Psoas muscle (tissue), 8 donors: ENCODE data around the gene TSHZ2. TPM values are rescaled to one million over a fixed set of nuclear protein-coding genes. Genes with fewer than 3 reads are reported as not detected.

ENCODE experiments used
- ATAC-seq, 4 donors: fragments of 200-7000 bp; cut with Tn5 transposase; one replicate each; pipeline ENCODE4 v1.9.1; 2020; ENCODE audit warnings: moderate library complexity in 3 of 4, mild to moderate bottlenecking in 2 of 4
- DNase-seq, 2 donors: peaks; one replicate each; pipeline ENCODE4 v3.0.0-alpha.2; 2020
- H3K27ac ChIP-seq: fragments of 200-600 bp; one replicate; pipeline ENCODE4 v1.8.0; 2022
- H3K27me3 ChIP-seq, 3 donors: fragments of 200-600 bp in 1 of 3; one replicate each; pipeline versions ENCODE4 v1.6.1 to v1.8.0; 2013 to 2022; ENCODE audit warnings: low read length in 2 of 3, mild to moderate bottlenecking in 2 of 3, moderate library complexity in 1 of 3; ENCODE audit not compliant: insufficient read depth in 3 of 3
- H3K36me3 ChIP-seq, 2 donors: fragments of 200-600 bp in 1 of 2; one replicate each; pipeline versions ENCODE4 v1.6.1 to v1.8.0; 2013 to 2022; ENCODE audit warnings: low read depth in 1 of 2, mild to moderate bottlenecking in 1 of 2, moderate library complexity in 1 of 2; ENCODE audit not compliant: insufficient read depth in 1 of 2
- H3K4me1 ChIP-seq: fragments of 200-600 bp; one replicate; pipeline ENCODE4 v1.8.0; 2022
- H3K4me3 ChIP-seq: fragments of 200-600 bp; one replicate; pipeline ENCODE4 v1.8.0; 2022; ENCODE audit warnings: mild to moderate bottlenecking
- H3K9me3 ChIP-seq: fragments of 200-600 bp; one replicate; pipeline ENCODE4 v1.8.0; 2022
- CTCF ChIP-seq: fragments of 200-600 bp; IDR thresholded peaks from one replicate; pipeline ENCODE4 v1.8.0; 2022; ENCODE audit warnings: antibody characterized with exemption
- WGBS, 3 donors: extraction: QIAGEN DNeasy Blood & Tissue Kit; methylation state at CpG; one replicate each; pipeline versions ENCODE4 v1.1.6 to v1.1.7; 2013; 5-methylcytosine and 5-hydroxymethylcytosine counted together
- intact Hi-C, 2 donors: fragments of 100-400 bp; cut with DNase I; formaldehyde crosslinking; loops; one replicate each; pipeline versions ENCODE4 v1.11.0 to v1.14.2; 2022
- polyA plus RNA-seq, 3 donors: library from polyadenylated mRNA; stranded (reverse); fragments of 200-250 nt; gene quantifications; one replicate each; pipeline ENCODE4 v1.2.3, GENCODE V29; 2013
- total RNA-seq, 4 donors: library from RNA; stranded (reverse); fragmentation: NEBNext Ultra II Directional in 2 of 4; extraction: Animal tissue kit (Norgen Biotek cat#: 25700) in 2 of 4; gene quantifications; one replicate each; pipeline versions ENCODE4 v1.2.1 to v1.2.4, GENCODE V29; 2021 to 2023
- donor health status: healthy with polysubstance abuse.
- donor health status: DM: no; HTN: no; CAD: no; lungs with moderate emphysema.
- donor health status: Bipolar disorder and iron deficiency.
- donor health status: healthy.
- donor health status: DM: yes; HTN: yes; CAD: no.
- donor health status: DM: no; HTN: no; CAD: no.
- donor health status: DM: no; HTN: no; CAD: no.
- donor health status: DM: yes; HTN: yes; CAD: no.

The TSHZ2 gene
- total and polyA plus RNA-seq, 7 donors: 0.39 to 7.5 (median 1.9) TPM

- Histone ChIP-seq H3K27me3 (no peaks in the 10 kb centered on the region), H3K9me3 (peaks cover 4% of the 10 kb centered on the region), H3K4me1 (no peaks in the 10 kb centered on the region), H3K4me3 (no peak overlapping the region), H3K36me3 (no peaks in the 10 kb centered on the region), H3K27ac (no peak overlapping the region)
- intact Hi-C loops: no loop called here
- ATAC-seq (no peak), DNase-seq (no peak)
- 83 to 86% (median 85%) methylated on average over 2 of the region's 2 CpGs for WGBS, 3 donors
- TF ChIP-seq CTCF: no peak
Measured at GRCh38 chr20:53013183-53013582, 41.0 kb downstream of the TSHZ2 start.

- 46 to 56% (median 49%) methylated on average over 4 of the region's 4 CpGs for WGBS, 3 donors
- Histone ChIP-seq H3K27ac (no peak overlapping the region), H3K27me3 (no peaks in the 10 kb centered on the region), H3K9me3 (peaks cover 4% of the 10 kb centered on the region), H3K4me3 (no peak overlapping the region), H3K4me1 (no peaks in the 10 kb centered on the region), H3K36me3 (no peaks in the 10 kb centered on the region)
- ATAC-seq (no peak), DNase-seq (no peak)
- TF ChIP-seq CTCF: no peak
- intact Hi-C loops: no loop called here
Measured at GRCh38 chr20:53013847-53014246, 41.7 kb downstream of the TSHZ2 start.

- Histone ChIP-seq H3K4me3 (no peak overlapping the region), H3K36me3 (no peaks in the 10 kb centered on the region), H3K4me1 (no peaks in the 10 kb centered on the region), H3K27ac (no peak overlapping the region), H3K27me3 (no peaks in the 10 kb centered on the region), H3K9me3 (peaks cover 4% of the 10 kb centered on the region)
- 84 to 90% (median 88%) methylated on average over 2 of the region's 2 CpGs for WGBS, 3 donors
- intact Hi-C loops: no loop called here
- no peak for DNase-seq
- no peak for ATAC-seq
- TF ChIP-seq CTCF: no peak
Measured at GRCh38 chr20:53016071-53016470, 43.9 kb downstream of the TSHZ2 start.

- 86 to 92% (median 91%) methylated on average over 5 of the region's 5 CpGs for WGBS, 3 donors
- no peaks in the 10 kb centered on the region for H3K36me3 ChIP-seq
- no peak overlapping the region for H3K27ac ChIP-seq
- ATAC-seq (no peak), DNase-seq (no peak)
- TF ChIP-seq CTCF: no peak
- intact Hi-C loops: no loop called here
- no peaks in the 10 kb centered on the region for H3K4me1 ChIP-seq
- no peaks in the 10 kb centered on the region for H3K27me3 ChIP-seq
- H3K9me3 ChIP-seq: peaks cover 4% of the 10 kb centered on the region
- no peak overlapping the region for H3K4me3 ChIP-seq
Measured at GRCh38 chr20:53016534-53017042, 44.4 kb downstream of the TSHZ2 start.

- H3K36me3 ChIP-seq: no peaks in the 10 kb centered on the region
- DNase-seq (no peak), ATAC-seq (no peak)
- no peak overlapping the region for H3K4me3 ChIP-seq
- H3K9me3 ChIP-seq: peaks cover 4% of the 10 kb centered on the region
- H3K4me1 ChIP-seq: no peaks in the 10 kb centered on the region
- H3K27me3 ChIP-seq: no peaks in the 10 kb centered on the region
- intact Hi-C loops: no loop called here
- WGBS, 3 donors: 78 to 84% (median 81%) methylated on average over 4 of the region's 4 CpGs
- H3K27ac ChIP-seq: no peak overlapping the region
- TF ChIP-seq CTCF: no peak
Measured at GRCh38 chr20:53017206-53017605, 45.0 kb downstream of the TSHZ2 start.
